CD4-positive, alpha-beta memory T cell (primary cell): ENCODE results near the gene CLMN. TPM values are rescaled to one million over a fixed set of nuclear protein-coding genes. Genes with fewer than 3 reads are reported as not detected.

Source experiments
- CTCF ChIA-PET: fragments of 350-600 bp; sonication (Branson Sonifier 250); formaldehyde crosslinking; loops from one replicate; lab custom pipeline; 2021; ENCODE audit warnings: inconsistent platforms; ENCODE audit not compliant: partially characterized antibody; lab: Charles Lee
- POLR2A ChIA-PET: fragments of 350-600 bp; sonication (Branson Sonifier 250); formaldehyde crosslinking; loops from one replicate; lab custom pipeline; 2021; ENCODE audit not compliant: partially characterized antibody; lab: Charles Lee
- DNase-seq, 5 donors: peaks; one replicate each; pipeline versions ENCODE4 v3.0.0 to v3.0.0-alpha.2; 2020 to 2022; ENCODE audit warnings: mixed read lengths in 1 of 5
- H3K27ac ChIP-seq: one replicate; pipeline ENCODE4 v1.7.0; 2013; ENCODE audit warnings: low read depth, low read length
- H3K27me3 ChIP-seq: 2 replicates; pipeline ENCODE4 v1.7.0; 2013; ENCODE audit warnings: mild to moderate bottlenecking, low read length, moderate library complexity; ENCODE audit not compliant: insufficient read depth
- H3K36me3 ChIP-seq: 2 replicates; pipeline ENCODE4 v1.7.0; 2013; ENCODE audit warnings: mild to moderate bottlenecking, low read length, moderate library complexity; ENCODE audit not compliant: insufficient read depth
- H3K4me1 ChIP-seq: 2 replicates; pipeline ENCODE4 v1.7.0; 2013; ENCODE audit warnings: mild to moderate bottlenecking, low read length, moderate library complexity; ENCODE audit not compliant: insufficient read depth
- H3K4me3 ChIP-seq, 2 donors: one replicate each; pipeline ENCODE4 v1.7.0; 2013; ENCODE audit warnings: low read length in 2 of 2, mild to moderate bottlenecking in 1 of 2
- H3K9me3 ChIP-seq, 2 donors: one replicate each; pipeline ENCODE4 v1.7.0; 2013; ENCODE audit warnings: low read length in 2 of 2, control low read depth in 1 of 2; ENCODE audit not compliant: control insufficient read depth in 1 of 2
- H3K27ac Mint-ChIP-seq, 7 donors: one replicate each; pipeline ENCODE4 v1.8.0; 2020 to 2021; ENCODE audit warnings: mixed read lengths in 7 of 7, mild to moderate bottlenecking in 6 of 7, inconsistent platforms in 3 of 7, moderate library complexity in 3 of 7
- H3K27me3 Mint-ChIP-seq, 2 donors: one replicate each; pipeline ENCODE4 v1.8.0; 2020 to 2021; ENCODE audit warnings: mixed read lengths in 2 of 2
- H3K36me3 Mint-ChIP-seq, 2 donors: one replicate each; pipeline ENCODE4 v1.8.0; 2020 to 2021; ENCODE audit warnings: mixed read lengths in 2 of 2, inconsistent platforms in 1 of 2, mild to moderate bottlenecking in 1 of 2
- H3K4me1 Mint-ChIP-seq, 4 donors: one replicate each; pipeline ENCODE4 v1.8.0; 2020 to 2021; ENCODE audit warnings: mixed read lengths in 4 of 4, mild to moderate bottlenecking in 1 of 4
- H3K4me3 Mint-ChIP-seq, 8 donors: one replicate each; pipeline ENCODE4 v1.8.0; 2020 to 2021; ENCODE audit warnings: mixed read lengths in 8 of 8, mild to moderate bottlenecking in 7 of 8, moderate library complexity in 6 of 8, inconsistent platforms in 3 of 8
- H3K9me3 Mint-ChIP-seq, 8 donors: one replicate each; pipeline ENCODE4 v1.8.0; 2020 to 2021; ENCODE audit warnings: mixed read lengths in 8 of 8, mild to moderate bottlenecking in 5 of 8, inconsistent platforms in 3 of 8, moderate library complexity in 1 of 8
- intact Hi-C: fragments of 100-400 bp; cut with micrococcal nuclease; formaldehyde crosslinking; loops from one replicate; pipeline ENCODE4 v1.15.1; 2023
- polyA plus RNA-seq, 2 donors: library from polyadenylated mRNA; unstranded; fragments of 300-500 nt; fragmentation: Illumina TruSeq; gene quantifications; one replicate each; pipeline ENCODE4 v1.2.3, GENCODE V29; 2021
- total RNA-seq, 2 experiments: library from RNA; stranded (reverse); gene quantifications; one replicate each; pipeline ENCODE4 v1.2.3, GENCODE V29; 2021

Gene CLMN
- total and polyA plus RNA-seq, 4 experiments from 2014 or later, result 0.22 to 0.70 (median 0.65) TPM; not detected in 1

DNA sequence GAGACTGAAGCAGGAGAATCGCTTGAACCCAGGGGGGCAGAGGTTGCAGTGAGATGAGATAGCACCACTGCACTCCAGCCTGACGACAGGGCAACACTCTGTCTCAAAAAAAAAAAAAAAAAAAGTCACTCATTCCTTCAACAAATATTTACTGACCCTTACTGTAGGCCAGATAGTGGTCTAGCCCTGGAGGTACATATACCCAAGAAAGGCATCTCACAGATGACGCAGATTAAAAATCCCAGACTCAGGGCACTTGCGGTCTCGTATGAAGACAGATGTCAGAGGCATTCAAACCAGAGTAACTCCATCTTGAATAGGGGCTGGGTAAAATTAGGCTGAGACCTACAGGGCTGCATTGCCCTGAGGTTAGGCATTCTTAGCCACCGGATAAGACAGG lies 44.8 kb downstream of the CLMN start:
- Mint-ChIP-seq H3K4me1 (no peaks in the 10 kb centered on the region), H3K36me3 (no peaks in the 10 kb centered on the region), H3K27ac (no peak overlapping the region), H3K9me3 (no peaks in the 10 kb centered on the region), H3K27me3 (peaks cover 0 to 17% of the 10 kb centered on the region in 2 donors), H3K4me3 (no peak overlapping the region)
- Histone ChIP-seq H3K36me3 (no peaks in the 10 kb centered on the region), H3K27ac (no peak overlapping the region), H3K4me1 (no peaks in the 10 kb centered on the region), H3K27me3 (no peaks in the 10 kb centered on the region), H3K9me3 (no peaks in the 10 kb centered on the region), H3K4me3 (no peak overlapping the region)
- no peak for DNase-seq
- intact Hi-C loops, result no loop called here
- ChIA-PET POLR2A (no interaction called here), CTCF (no interaction called here)

DNA sequence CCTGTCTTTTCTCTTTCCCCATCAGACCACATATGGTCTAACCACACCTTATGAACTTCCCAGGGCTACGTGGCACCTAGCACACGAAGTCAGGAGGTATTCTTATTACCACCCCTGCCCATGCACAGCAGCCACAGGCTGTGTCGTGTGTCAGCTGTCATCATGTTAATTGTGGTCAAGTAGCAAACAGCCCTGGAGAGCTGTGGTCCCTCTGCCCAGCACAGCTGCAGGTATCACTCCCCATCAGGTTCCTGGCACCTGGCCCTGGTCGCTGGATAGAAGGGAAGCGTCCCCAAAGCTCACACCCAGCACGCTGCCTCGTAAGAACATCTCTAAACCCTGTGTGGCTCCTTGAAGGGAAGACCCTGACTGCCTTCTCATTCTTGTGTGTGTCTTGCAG lies 45.4 kb downstream of the CLMN start:
- Histone ChIP-seq H3K27me3 (no peaks in the 10 kb centered on the region), H3K9me3 (no peaks in the 10 kb centered on the region), H3K4me1 (no peaks in the 10 kb centered on the region), H3K36me3 (no peaks in the 10 kb centered on the region), H3K4me3 (no peak overlapping the region), H3K27ac (no peak overlapping the region)
- POLR2A ChIA-PET, result no interaction called here
- Mint-ChIP-seq H3K4me1 (no peaks in the 10 kb centered on the region), H3K36me3 (no peaks in the 10 kb centered on the region), H3K27ac (peak overlapping the region in 1 of 7 donors; percentile 37), H3K27me3 (peaks cover 0 to 17% of the 10 kb centered on the region in 2 donors), H3K4me3 (no peak overlapping the region), H3K9me3 (no peaks in the 10 kb centered on the region)
- DNase-seq, result no peak
- CTCF ChIA-PET, result no interaction called here
- intact Hi-C loops, result no loop called here

DNA sequence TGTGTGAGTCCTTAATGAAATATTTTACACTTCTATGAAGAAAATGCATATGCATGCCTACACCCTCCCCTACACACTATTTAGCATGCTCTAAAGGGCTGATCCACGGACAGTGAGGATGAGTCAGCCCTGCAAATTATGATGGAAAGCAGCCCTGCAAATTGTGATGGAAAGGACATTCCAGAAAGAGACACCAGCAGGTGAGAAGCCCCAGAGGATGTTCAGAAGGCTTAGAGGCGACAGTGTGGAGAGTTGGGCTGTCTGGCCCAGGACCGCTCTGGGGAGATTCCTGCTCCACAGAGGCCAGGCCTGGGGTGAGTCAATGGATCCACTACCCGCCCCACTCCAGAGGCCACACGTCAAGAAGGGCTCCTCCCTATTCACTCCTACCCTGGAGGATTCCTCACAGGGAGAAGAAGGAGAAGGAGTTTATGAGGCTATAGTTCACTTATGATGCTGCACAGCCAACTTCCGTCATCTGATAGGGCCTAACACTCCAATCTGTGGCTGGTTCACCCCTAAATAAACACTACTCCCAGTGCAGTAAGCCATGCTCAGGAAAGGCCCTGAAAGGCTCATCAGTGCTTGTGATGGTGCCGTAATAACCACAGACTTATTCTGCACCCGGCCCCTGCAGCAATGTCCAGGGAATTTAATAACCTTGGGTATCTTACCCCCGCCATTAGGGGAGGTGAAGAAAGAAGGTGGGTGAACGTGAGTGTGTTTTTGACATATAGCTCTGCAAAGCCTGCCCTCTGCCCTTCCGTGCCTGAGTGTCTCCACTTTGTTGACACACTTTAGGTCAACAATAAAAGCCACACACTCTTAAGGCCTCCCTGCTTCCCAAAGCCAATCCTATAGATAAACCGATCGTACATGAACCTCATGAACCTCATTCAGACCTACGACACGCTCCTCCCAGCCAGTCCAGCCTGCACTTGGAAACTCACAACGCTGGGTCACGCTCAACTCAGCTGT lies 46.4 kb downstream of the CLMN start:
- H3K9me3 Mint-ChIP-seq, result no peaks in the 10 kb centered on the region
- Histone ChIP-seq H3K4me1 (no peaks in the 10 kb centered on the region), H3K36me3 (no peaks in the 10 kb centered on the region), H3K4me3 (no peak overlapping the region), H3K9me3 (no peaks in the 10 kb centered on the region), H3K27me3 (no peaks in the 10 kb centered on the region), H3K27ac (no peak overlapping the region)
- no peak overlapping the region for H3K4me3 Mint-ChIP-seq
- DNase-seq, result no peak
- H3K4me1 Mint-ChIP-seq, result no peaks in the 10 kb centered on the region
- no peaks in the 10 kb centered on the region for H3K36me3 Mint-ChIP-seq
- peaks cover 0 to 16% of the 10 kb centered on the region in 2 donors for H3K27me3 Mint-ChIP-seq
- ChIA-PET POLR2A (no interaction called here), CTCF (no interaction called here)
- no peak overlapping the region for H3K27ac Mint-ChIP-seq
- intact Hi-C loops, result no loop called here

DNA sequence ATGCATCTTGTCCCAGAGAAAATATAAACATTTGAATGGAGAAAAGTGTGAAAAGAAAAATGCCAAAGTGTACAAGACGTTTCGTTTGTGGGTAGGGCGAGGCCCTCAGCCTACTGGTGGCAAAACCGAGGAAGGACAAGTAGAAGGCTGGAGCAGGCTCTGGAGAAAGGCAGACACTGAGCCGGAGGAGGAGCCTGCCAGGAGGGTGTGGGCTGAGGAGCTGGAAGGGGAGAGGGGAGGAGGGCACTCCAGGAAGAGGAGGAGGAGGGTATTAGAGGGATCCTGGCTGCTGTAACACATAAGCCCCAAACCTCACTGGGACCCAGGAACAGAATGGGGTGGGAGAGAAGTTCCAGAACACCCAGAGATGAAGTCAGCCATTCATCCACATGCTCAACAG lies 47.7 kb downstream of the CLMN start:
- no peaks in the 10 kb centered on the region for H3K36me3 Mint-ChIP-seq
- Histone ChIP-seq H3K27me3 (no peaks in the 10 kb centered on the region), H3K27ac (no peak overlapping the region), H3K36me3 (no peaks in the 10 kb centered on the region), H3K4me1 (peaks cover 6% of the 10 kb centered on the region), H3K4me3 (no peak overlapping the region), H3K9me3 (no peaks in the 10 kb centered on the region)
- ChIA-PET POLR2A (no interaction called here), CTCF (no interaction called here)
- H3K9me3 Mint-ChIP-seq, result peaks cover 0 to 2% (median 0%) of the 10 kb centered on the region in 8 donors
- peaks cover 5 to 10% (median 7%) of the 10 kb centered on the region in 4 donors for H3K4me1 Mint-ChIP-seq
- no peak overlapping the region for H3K4me3 Mint-ChIP-seq
- intact Hi-C loops, result no loop called here
- H3K27ac Mint-ChIP-seq, result peak overlapping the region in 1 of 7 donors; percentile 49
- no peak for DNase-seq
- peaks cover 0 to 14% of the 10 kb centered on the region in 2 donors for H3K27me3 Mint-ChIP-seq

DNA sequence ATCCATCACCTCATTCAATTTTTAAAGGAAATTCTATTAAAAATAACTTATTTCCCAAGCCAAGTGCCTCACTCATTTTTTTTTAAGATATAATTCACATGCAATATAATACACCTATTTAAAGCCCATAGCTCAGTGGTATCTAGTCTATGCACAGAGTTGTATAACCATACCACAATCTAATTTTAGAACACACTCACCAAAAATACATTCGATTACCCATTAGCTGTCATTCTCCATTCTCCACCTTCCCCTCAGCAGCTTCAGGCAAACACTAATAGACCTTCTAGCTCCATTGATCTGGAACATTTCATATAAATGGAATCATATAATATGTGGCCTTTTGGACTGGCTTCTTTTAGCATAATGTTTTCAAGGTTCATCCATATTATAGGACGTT lies 49.5 kb downstream of the CLMN start:
- no peaks in the 10 kb centered on the region for H3K36me3 ChIP-seq
- Mint-ChIP-seq H3K27ac (no peak overlapping the region), H3K36me3 (no peaks in the 10 kb centered on the region), H3K9me3 (peaks cover 0 to 2% (median 0%) of the 10 kb centered on the region in 8 donors), H3K4me3 (no peak overlapping the region), H3K4me1 (peaks cover 13 to 24% (median 19%) of the 10 kb centered on the region in 4 donors), H3K27me3 (peaks cover 0 to 7% of the 10 kb centered on the region in 2 donors)
- peaks cover 15% of the 10 kb centered on the region for H3K4me1 ChIP-seq
- CTCF ChIA-PET, result no interaction called here
- POLR2A ChIA-PET, result no interaction called here
- DNase-seq, result no peak
- no peak overlapping the region for H3K27ac ChIP-seq
- intact Hi-C loops, result no loop called here
- H3K4me3 ChIP-seq, result no peak overlapping the region
- H3K27me3 ChIP-seq, result no peaks in the 10 kb centered on the region
- no peaks in the 10 kb centered on the region for H3K9me3 ChIP-seq

DNA sequence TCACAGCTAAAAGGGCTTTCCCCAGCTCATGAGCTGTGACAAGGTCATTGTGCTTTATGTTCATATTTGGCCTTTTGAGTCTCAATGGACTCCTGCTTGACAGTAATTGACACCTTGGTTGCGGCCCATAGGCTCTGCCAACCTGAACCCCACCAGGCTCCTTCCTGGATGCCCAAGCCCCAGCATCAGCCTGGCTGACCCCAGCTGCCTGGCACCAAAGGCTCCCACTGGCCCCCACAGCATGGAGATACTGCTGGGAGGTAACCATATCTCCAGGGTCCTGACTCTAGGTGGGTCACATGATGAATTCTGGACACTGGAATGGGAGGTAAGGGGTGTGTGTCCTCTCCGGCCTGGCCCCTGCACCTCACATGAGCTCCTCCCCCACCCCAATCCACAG lies 50.2 kb downstream of the CLMN start:
- Mint-ChIP-seq H3K27me3 (peaks cover 0 to 7% of the 10 kb centered on the region in 2 donors), H3K27ac (no peak overlapping the region), H3K9me3 (peaks cover 0 to 2% (median 0%) of the 10 kb centered on the region in 8 donors), H3K4me1 (peaks cover 14 to 27% (median 21%) of the 10 kb centered on the region in 4 donors), H3K4me3 (no peak overlapping the region), H3K36me3 (no peaks in the 10 kb centered on the region)
- Histone ChIP-seq H3K27ac (no peak overlapping the region), H3K36me3 (no peaks in the 10 kb centered on the region), H3K4me3 (no peak overlapping the region), H3K9me3 (no peaks in the 10 kb centered on the region), H3K27me3 (no peaks in the 10 kb centered on the region), H3K4me1 (peaks cover 19% of the 10 kb centered on the region)
- ChIA-PET CTCF (no interaction called here), POLR2A (no interaction called here)
- intact Hi-C loops, result no loop called here
- DNase-seq, result no peak

DNA sequence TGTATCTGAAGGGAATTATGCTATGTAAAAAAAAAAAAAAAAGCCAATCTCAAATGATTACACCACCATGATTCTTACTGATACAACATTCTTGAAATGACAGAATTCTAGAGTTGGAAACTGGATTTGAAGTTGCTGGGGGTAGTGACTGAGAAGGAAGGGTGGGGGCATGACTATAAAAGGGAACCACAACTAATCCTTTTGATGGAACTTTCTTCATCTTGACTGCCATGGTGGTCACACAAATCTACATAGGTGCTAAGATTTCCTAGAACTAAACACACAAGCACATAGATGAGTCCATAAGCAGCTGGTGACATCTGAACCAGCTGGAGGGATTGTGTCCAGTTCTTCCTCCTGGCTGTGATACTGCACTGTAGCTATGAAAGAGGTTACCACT lies 51.4 kb downstream of the CLMN start:
- Mint-ChIP-seq H3K27me3 (peaks cover 0 to 7% of the 10 kb centered on the region in 2 donors), H3K4me1 (peaks cover 14 to 27% (median 21%) of the 10 kb centered on the region in 4 donors), H3K27ac (no peak overlapping the region), H3K36me3 (no peaks in the 10 kb centered on the region), H3K9me3 (peaks cover 0 to 2% (median 0%) of the 10 kb centered on the region in 8 donors), H3K4me3 (no peak overlapping the region)
- intact Hi-C loops, result no loop called here
- peaks cover 19% of the 10 kb centered on the region for H3K4me1 ChIP-seq
- H3K27ac ChIP-seq, result no peak overlapping the region
- ChIA-PET CTCF (no interaction called here), POLR2A (no interaction called here)
- no peaks in the 10 kb centered on the region for H3K36me3 ChIP-seq
- H3K27me3 ChIP-seq, result no peaks in the 10 kb centered on the region
- H3K9me3 ChIP-seq, result no peaks in the 10 kb centered on the region
- DNase-seq, result no peak
- no peak overlapping the region for H3K4me3 ChIP-seq
